OCI-LY3 (cell line): Measurements from ENCODE around the gene CASZ1.

Experiments used
- H2AFZ ChIP-seq: fragments of 200-600, 300-600 bp; shearing (Covaris generic); 2 replicates; pipeline ENCODE4 v1.6.0; 2014; ENCODE audit warnings: antibody characterized with exemption, low read depth, low read length
- H3K27ac ChIP-seq: fragments of 200-600, 300-600 bp; sonication (generic); 2 replicates; pipeline ENCODE4 v1.5.1; 2014; ENCODE audit warnings: mild to moderate bottlenecking, low read length, moderate library complexity, mixed read lengths
- H3K27me3 ChIP-seq: fragments of 200-600, 300-600 bp; sonication (generic); 2 replicates; pipeline ENCODE4 v1.6.1; 2014; ENCODE audit warnings: low read depth, low read length, mixed read lengths
- H3K36me3 ChIP-seq: fragments of 200-600, 300-600 bp; sonication (generic); replicated peaks from 2 replicates; pipeline ENCODE3; 2014; ENCODE audit warnings: low read depth, low read length, mixed read lengths
- H3K4me1 ChIP-seq: fragments of 300-600, 200-600 bp; sonication (generic); 2 replicates; pipeline ENCODE4 v1.6.1; 2014; ENCODE audit warnings: low read length, mixed read lengths
- H3K4me2 ChIP-seq: fragments of 200-600, 300-600 bp; sonication (generic); 2 replicates; pipeline ENCODE4 v1.6.1; 2014; ENCODE audit warnings: low read length, mixed read lengths
- H3K4me3 ChIP-seq: fragments of 300-600, 200-600 bp; sonication (generic); 2 replicates; pipeline ENCODE4 v1.5.1; 2014; ENCODE audit warnings: antibody characterized with exemption, mild to moderate bottlenecking, low read length, moderate library complexity
- H3K79me2 ChIP-seq: fragments of 300-600, 200-600 bp; shearing (Covaris generic); 2 replicates; pipeline ENCODE4 v1.6.1; 2014; ENCODE audit warnings: mild to moderate bottlenecking, low read length, mixed read lengths
- H3K9ac ChIP-seq: fragments of 300-600, 200-600 bp; shearing (Covaris generic); 2 replicates; pipeline ENCODE4 v1.6.0; 2014; ENCODE audit warnings: mild to moderate bottlenecking, low read length, moderate library complexity
- H3K9me3 ChIP-seq: fragments of 200-600, 300-600 bp; shearing (Covaris generic); 2 replicates; pipeline ENCODE4 v1.6.1; 2014; ENCODE audit warnings: low read length, mixed read lengths; ENCODE audit not compliant: insufficient read depth
- H4K20me1 ChIP-seq: fragments of 200-600, 300-600 bp; sonication (generic); 2 replicates; pipeline ENCODE4 v1.6.1; 2016; ENCODE audit warnings: low read length, mixed read lengths; ENCODE audit not compliant: insufficient read depth
- EZH2phosphoT487 ChIP-seq: fragments of 200-600 bp; shearing (Covaris generic); IDR thresholded peaks from 2 replicates; pipeline ENCODE4 v1.6.1; 2018; ENCODE audit warnings: antibody characterized with exemption, mixed run types, low read depth
- TF ChIP-seq, protein P1 (sequence below): fragments of 200-600, 300-600 bp; sonication (generic); IDR thresholded peaks from 2 replicates; pipeline ENCODE4 v1.5.1; 2014; ENCODE audit warnings: antibody characterized with exemption, low read length, low read depth

The CASZ1 gene

DNA sequence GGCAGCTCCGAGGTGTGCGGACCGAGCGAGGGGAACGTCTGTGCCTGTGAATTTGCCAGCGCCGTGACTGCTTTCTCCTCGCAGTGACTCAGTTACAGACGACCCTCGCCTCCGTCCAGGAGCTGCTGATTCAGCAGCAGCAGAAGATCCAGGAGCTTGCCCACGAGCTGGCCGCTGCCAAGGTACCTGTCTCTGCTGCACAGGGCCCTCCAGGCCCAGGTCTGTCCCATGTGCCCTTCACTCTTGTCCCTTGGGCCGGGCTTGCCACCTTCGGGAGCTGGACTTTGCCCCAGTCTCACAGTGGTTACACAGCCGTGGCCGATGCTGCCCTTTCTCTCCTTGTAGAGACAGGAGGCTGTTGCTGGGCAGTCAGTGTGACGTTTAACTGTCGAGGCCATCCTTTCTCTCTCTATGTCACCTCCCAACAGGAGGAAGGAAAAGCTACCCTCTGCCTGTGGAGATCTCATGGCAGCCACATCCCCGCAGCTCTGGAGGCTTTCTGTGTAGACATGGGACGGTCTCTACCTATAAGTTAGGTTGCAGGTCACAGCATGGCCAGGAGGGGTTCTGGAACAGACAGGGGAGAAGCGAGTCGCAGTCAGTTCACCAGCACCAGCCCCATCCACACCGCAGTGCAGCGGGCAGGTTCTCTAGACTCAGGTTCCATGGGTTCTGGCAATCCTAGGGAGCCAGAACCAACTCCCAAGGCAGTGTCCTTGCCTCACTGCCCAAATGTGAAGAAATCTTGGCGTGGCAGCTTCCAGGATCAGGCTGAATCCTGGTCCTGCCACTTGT lies 172.0 kb downstream of the CASZ1 start:
- Histone ChIP-seq H3K9me3 (no peaks in the 10 kb centered on the region), H3K27me3 (no peaks in the 10 kb centered on the region), H3K4me3 (no peak overlapping the region), H2AFZ (no peak overlapping the region), H3K27ac (no peak overlapping the region), H3K4me2 (no peak overlapping the region), H3K4me1 (no peaks in the 10 kb centered on the region), H4K20me1 (no peaks in the 10 kb centered on the region), H3K36me3 (no peaks in the 10 kb centered on the region), H3K9ac (no peak overlapping the region), H3K79me2 (no peaks in the 10 kb centered on the region)
- TF ChIP-seq, protein P1, sequence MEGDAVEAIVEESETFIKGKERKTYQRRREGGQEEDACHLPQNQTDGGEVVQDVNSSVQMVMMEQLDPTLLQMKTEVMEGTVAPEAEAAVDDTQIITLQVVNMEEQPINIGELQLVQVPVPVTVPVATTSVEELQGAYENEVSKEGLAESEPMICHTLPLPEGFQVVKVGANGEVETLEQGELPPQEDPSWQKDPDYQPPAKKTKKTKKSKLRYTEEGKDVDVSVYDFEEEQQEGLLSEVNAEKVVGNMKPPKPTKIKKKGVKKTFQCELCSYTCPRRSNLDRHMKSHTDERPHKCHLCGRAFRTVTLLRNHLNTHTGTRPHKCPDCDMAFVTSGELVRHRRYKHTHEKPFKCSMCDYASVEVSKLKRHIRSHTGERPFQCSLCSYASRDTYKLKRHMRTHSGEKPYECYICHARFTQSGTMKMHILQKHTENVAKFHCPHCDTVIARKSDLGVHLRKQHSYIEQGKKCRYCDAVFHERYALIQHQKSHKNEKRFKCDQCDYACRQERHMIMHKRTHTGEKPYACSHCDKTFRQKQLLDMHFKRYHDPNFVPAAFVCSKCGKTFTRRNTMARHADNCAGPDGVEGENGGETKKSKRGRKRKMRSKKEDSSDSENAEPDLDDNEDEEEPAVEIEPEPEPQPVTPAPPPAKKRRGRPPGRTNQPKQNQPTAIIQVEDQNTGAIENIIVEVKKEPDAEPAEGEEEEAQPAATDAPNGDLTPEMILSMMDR = no peak
- no peak for TF ChIP-seq EZH2phosphoT487

DNA sequence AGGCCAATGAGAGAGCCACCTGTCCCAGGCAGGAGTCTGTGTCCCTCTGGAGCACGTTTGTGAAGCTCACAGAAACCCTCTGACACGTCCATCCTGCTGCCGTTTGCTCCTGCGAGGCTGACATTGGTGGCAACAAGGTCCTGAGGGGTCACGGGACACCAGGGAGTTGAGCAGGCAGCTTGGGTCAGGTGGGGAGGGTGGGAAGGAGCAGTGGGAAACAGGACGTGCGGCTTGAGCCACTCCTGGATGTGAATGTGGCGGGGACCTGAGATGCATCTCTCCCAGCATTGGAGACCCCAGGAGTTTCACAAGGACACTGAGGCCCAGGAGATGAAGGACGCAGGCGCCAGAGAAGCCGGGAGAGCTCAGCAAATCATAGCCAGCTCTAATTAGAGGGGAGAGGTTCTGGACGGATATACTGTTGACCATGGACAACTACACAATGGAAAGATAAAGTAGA lies 172.7 kb downstream of the CASZ1 start:
- H4K20me1 ChIP-seq = no peaks in the 10 kb centered on the region
- no peaks in the 10 kb centered on the region for H3K27me3 ChIP-seq

DNA sequence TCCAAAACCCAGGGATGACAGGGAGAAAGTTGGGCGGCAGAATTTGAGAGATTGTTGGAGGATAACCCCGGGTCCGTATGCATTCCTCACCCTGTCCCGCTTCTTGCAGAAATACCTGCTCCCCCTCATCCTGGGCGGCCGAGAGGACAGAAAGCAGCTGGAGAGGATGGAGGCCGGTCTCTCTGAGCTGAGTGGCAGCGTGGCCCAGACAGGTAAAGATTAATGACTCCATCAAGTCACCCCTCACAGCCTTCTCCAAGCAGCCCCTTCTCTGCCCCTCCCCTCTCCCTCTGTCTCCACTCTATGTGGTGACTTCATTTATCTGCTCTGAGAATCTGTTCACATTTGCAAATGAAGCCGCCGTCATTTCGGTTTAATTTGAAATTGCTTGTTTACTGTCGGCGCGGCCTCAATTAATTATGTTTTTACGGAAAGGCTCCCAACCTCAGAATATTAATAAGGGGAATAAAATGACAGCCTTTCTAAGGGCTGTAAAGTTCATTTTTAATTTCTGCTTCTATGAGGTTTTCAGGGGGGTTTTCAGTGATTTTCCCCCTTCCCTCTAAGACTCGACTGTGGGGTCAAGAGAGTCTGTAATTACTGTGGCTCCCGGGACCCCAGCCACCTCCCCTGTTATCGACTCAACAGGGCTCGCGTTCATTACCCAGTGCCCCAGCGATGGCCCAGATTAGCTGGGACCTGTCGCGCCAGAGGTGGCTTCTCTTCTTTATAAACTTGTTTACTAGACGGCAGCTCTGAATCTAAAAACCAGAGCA lies 173.3 kb downstream of the CASZ1 start:
- Histone ChIP-seq H3K27me3 (no peaks in the 10 kb centered on the region), H3K4me2 (no peak overlapping the region), H3K36me3 (no peaks in the 10 kb centered on the region), H3K4me1 (no peaks in the 10 kb centered on the region), H2AFZ (no peak overlapping the region), H3K9ac (no peak overlapping the region), H3K79me2 (no peaks in the 10 kb centered on the region), H3K27ac (no peak overlapping the region), H4K20me1 (no peaks in the 10 kb centered on the region), H3K4me3 (no peak overlapping the region), H3K9me3 (no peaks in the 10 kb centered on the region)
- TF ChIP-seq EZH2phosphoT487 = no peak
- TF ChIP-seq, protein P1 = no peak

More for the DNA sequence above, 172.7 kb downstream of the CASZ1 start:
- Histone ChIP-seq H3K9me3 (no peaks in the 10 kb centered on the region), H3K4me2 (no peak overlapping the region), H3K27ac (no peak overlapping the region), H2AFZ (no peak overlapping the region), H3K4me3 (no peak overlapping the region), H3K9ac (no peak overlapping the region), H3K79me2 (no peaks in the 10 kb centered on the region), H3K36me3 (no peaks in the 10 kb centered on the region), H3K4me1 (no peaks in the 10 kb centered on the region)
- TF ChIP-seq, protein P1 = no peak
- no peak for TF ChIP-seq EZH2phosphoT487

DNA sequence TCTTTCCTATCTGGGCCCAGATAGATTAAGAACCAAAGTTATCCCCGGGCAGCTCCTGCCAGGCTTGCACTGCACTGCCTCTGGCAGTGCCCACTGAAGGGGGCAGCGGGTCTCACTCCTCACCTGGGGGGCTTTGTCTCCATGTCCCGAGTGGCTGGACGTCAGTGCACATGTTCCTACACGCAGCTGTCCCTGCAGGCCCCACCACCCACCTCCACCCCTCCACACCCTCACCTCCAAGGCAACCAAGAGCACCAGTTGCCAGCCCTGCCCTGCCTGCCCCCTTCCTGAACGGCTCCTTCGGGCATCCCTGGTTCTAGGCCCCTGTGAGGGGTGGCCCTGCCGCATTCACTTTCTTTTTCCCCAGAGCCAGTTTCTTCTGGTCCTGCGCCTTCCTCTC lies 174.5 kb downstream of the CASZ1 start:
- Histone ChIP-seq H3K9me3 (no peaks in the 10 kb centered on the region), H3K27me3 (no peaks in the 10 kb centered on the region), H4K20me1 (no peaks in the 10 kb centered on the region), H3K4me1 (no peaks in the 10 kb centered on the region), H3K4me3 (no peak overlapping the region), H3K79me2 (no peaks in the 10 kb centered on the region), H3K27ac (no peak overlapping the region), H2AFZ (no peak overlapping the region), H3K9ac (no peak overlapping the region), H3K4me2 (no peak overlapping the region), H3K36me3 (no peaks in the 10 kb centered on the region)
- TF ChIP-seq, protein P1 = no peak
- TF ChIP-seq EZH2phosphoT487 = no peak
